GM12872 (cell line): ENCODE data around the gene ZCCHC2.

Experiments
- TF ChIP-seq, protein P1 (sequence below): IDR thresholded peaks from 3 replicates; pipeline ENCODE4 v1.5.1; 2011; ENCODE audit warnings: low read depth, mild to moderate bottlenecking, low read length, moderate library complexity; ENCODE audit not compliant: insufficient read depth

The ZCCHC2 gene

DNA sequence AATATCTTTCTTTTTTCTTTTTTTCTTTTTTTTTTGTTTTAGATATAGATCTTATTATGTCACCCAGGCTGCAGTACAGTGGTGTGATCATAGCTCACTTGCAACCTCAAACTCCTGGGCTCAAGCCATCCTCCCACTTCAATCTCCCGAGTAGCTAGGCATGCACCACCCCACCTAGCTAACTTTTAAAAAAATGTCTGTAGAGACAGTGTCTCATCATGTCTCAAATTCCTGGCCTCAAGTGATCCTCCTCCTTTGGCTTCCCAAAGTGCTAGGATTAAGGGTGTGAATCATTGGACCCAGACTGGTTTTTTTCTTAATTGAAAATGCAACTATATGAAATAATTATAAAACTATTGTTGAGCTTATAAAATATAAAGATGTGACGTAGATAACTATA is 9.8 kb upstream of the ZCCHC2 start:
- TF ChIP-seq, protein P1, sequence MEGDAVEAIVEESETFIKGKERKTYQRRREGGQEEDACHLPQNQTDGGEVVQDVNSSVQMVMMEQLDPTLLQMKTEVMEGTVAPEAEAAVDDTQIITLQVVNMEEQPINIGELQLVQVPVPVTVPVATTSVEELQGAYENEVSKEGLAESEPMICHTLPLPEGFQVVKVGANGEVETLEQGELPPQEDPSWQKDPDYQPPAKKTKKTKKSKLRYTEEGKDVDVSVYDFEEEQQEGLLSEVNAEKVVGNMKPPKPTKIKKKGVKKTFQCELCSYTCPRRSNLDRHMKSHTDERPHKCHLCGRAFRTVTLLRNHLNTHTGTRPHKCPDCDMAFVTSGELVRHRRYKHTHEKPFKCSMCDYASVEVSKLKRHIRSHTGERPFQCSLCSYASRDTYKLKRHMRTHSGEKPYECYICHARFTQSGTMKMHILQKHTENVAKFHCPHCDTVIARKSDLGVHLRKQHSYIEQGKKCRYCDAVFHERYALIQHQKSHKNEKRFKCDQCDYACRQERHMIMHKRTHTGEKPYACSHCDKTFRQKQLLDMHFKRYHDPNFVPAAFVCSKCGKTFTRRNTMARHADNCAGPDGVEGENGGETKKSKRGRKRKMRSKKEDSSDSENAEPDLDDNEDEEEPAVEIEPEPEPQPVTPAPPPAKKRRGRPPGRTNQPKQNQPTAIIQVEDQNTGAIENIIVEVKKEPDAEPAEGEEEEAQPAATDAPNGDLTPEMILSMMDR, result no peak

DNA sequence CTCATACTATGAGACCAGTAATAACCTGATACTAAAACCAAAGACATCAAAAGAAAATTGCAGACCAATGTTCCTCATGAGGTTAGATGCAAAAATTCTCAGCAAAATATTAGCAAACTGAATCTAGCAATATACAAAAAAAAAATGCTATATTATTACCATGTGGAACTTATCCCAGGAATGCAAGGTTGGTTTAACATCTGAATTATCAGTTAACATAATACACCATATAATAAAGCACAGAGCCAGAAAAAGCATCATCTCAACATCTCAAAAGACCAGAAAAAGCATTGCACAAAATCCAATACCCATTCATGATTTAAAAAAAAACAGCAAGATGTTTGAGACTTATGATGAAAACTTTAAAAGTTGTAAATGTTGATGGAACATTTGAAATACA is 8.3 kb upstream of the ZCCHC2 start:
- TF ChIP-seq, protein P1, result no peak

DNA sequence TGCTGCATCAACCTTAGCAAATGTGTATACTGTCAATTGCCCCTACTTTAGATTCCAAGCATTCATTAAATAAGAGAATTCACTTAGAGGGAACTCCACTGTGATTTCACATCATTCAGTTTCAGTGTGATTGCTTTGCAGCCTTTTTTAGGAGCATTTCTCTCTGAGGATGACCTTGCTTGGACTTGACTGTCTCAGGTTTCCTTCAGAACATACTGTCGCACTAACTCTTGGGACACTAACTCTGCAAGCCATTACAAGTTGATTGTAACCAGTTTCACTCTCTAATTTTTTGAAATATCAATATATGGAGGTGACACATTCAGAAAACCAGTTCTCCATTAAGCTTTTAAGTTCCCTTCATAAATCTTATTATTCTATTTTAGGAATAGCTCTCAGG is 6.6 kb upstream of the ZCCHC2 start:
- TF ChIP-seq, protein P1, result no peak

DNA sequence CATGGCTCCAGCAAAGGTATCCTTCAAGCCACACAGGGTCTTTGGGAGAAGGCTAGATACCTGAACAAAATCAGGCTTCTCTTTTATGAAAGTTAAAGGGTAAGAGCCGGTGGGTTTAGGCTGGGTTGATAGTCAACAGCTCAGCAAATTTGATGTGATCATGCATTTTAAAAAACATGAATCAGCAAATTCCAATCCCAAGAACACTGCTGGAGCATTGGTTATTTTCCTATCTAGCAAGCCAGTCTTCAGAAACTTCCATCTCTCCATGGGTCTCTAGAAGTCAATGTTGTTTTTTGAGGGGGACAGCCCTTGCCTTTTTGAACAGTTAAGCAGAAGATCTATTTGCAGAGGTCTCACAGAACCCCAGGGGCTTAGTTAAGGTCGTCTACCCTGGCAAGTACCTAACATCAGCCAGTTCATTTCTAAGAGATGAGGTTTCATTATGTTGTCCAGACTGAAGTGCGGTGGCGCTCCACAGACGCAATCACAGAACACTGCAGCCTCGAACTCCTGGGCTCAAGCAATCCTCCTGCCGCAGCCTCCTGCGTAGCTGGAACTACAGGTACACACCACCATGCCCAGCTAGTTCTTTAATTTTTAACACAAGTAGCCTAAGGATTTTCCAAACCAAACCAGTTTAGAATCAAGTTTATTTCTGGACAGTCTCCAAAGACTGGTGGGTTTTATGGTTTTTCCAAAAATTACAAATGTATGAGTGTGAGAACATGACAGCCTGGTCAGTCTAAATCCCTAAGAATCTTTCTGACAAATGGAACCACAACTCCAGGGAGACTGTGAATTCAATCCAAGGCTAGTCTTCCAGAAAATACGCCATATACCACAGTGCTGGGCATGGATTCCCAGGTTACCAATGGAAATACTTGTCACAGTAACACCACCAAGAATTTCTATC is 4.1 kb upstream of the ZCCHC2 start:
- TF ChIP-seq, protein P1, result no peak

DNA sequence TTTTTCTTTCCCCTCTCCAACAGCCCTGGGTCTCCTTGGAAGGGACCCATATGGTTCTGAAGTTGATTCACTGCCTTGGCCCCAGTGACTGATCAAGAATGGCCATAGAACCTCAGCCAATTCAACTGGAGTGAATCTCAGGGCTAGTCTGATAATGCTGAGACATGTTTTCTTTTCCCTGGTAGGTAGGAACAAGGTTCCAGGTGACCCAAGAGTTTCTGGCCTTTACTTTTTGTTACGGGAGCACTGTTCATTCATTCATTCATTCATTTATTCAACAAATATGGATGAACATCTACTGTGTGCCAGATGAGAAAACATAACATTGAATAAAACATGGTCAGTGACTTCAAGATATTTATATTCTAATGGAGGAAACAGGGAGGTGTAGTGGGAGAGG is 3.1 kb upstream of the ZCCHC2 start:
- TF ChIP-seq, protein P1, result no peak

DNA sequence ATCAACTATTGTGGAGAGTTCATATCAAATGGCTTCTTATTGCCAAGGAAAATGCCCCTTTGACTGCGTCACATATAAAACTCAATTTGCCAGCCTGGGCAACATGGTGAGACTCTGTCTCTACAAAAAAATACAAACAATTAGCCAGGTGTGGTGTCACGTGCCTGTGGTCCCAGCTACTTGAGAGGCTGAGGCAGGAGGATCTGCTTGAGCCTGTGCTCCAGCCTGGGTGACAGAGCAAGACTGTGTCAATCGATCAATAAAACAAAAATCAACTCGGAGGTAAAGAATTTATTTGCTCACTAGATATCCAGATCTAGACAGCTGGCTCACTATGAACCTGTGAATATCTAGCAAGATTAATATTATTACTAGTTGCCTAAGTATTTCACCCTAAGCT is 1.7 kb upstream of the ZCCHC2 start:
- TF ChIP-seq, protein P1, result no peak

DNA sequence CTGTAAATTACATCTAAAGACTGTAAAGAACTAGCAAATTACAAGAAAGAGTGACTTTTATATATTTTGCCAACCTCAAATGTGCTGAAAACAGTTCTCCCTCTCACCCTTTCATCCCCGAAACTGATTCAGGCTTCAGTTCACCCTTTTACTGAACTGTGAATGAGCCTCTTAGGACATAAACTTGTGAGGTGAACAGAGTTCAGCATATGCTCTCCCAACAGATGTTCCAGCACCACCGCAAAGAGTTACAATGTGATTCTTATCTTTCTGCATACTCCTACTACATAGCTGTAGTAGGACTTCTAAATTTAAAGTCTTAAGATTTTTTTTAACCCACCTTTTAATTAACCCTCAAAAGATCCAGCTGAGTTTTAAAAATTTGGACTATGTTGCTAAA is 1.2 kb upstream of the ZCCHC2 start:
- TF ChIP-seq, protein P1, result no peak
